Endodermal cell (in vitro differentiated cells): ENCODE measurements around the gene SORCS1. TPM values are rescaled to one million over a fixed set of nuclear protein-coding genes. Genes with fewer than 3 reads are reported as not detected.

Experiments
- DNase-seq: peaks from one replicate; pipeline ENCODE4 v3.0.0-alpha.2; 2017
- H3K27ac ChIP-seq: 2 replicates; pipeline ENCODE4 v1.5.1; 2013; ENCODE audit warnings: mild to moderate bottlenecking, low read depth, low read length, moderate library complexity
- H3K27me3 ChIP-seq: 2 replicates; pipeline ENCODE4 v1.6.1; 2013; ENCODE audit warnings: mild to moderate bottlenecking, low read length, moderate library complexity; ENCODE audit not compliant: insufficient read depth, control insufficient read depth, poor library complexity, severe bottlenecking
- H3K36me3 ChIP-seq: 2 replicates; pipeline ENCODE4 v1.7.0; 2013; ENCODE audit warnings: mild to moderate bottlenecking, low read length, moderate library complexity; ENCODE audit not compliant: control insufficient read depth, insufficient read depth
- H3K4me1 ChIP-seq: one replicate; pipeline ENCODE4 v1.7.0; 2013; ENCODE audit warnings: low read length; ENCODE audit not compliant: control insufficient read depth, insufficient read depth
- H3K4me3 ChIP-seq: 2 replicates; pipeline ENCODE4 v1.5.1; 2013; ENCODE audit warnings: mild to moderate bottlenecking, low read length, moderate library complexity
- H3K9ac ChIP-seq: 2 replicates; pipeline ENCODE4 v1.6.1; 2013; ENCODE audit warnings: mild to moderate bottlenecking, low read length, moderate library complexity; ENCODE audit not compliant: poor library complexity, severe bottlenecking; ENCODE audit errors: extremely low read depth
- H3K9me3 ChIP-seq: 2 replicates; pipeline ENCODE4 v1.6.1; 2013; ENCODE audit warnings: mild to moderate bottlenecking, low read length, moderate library complexity; ENCODE audit not compliant: control insufficient read depth
- H3K27ac Mint-ChIP-seq: 2 replicates; pipeline ENCODE4 v1.8.0; 2020; ENCODE audit warnings: mixed read lengths
- H3K27me3 Mint-ChIP-seq: 2 replicates; pipeline ENCODE4 v1.8.0; 2021; ENCODE audit warnings: mild to moderate bottlenecking, mixed read lengths; ENCODE audit not compliant: insufficient read depth
- H3K36me3 Mint-ChIP-seq: 2 replicates; pipeline ENCODE4 v1.8.0; 2020; ENCODE audit warnings: low read depth, mixed read lengths
- H3K4me1 Mint-ChIP-seq: 2 replicates; pipeline ENCODE4 v1.8.0; 2020; ENCODE audit warnings: mixed read lengths
- H3K4me3 Mint-ChIP-seq: 2 replicates; pipeline ENCODE4 v1.8.0; 2020; ENCODE audit warnings: mild to moderate bottlenecking, moderate library complexity, mixed read lengths
- H3K9me3 Mint-ChIP-seq: 2 replicates; pipeline ENCODE4 v1.8.0; 2020; ENCODE audit warnings: mild to moderate bottlenecking, mixed read lengths
- WGBS, 2 experiments: methylation state at CpG; one replicate each; pipeline versions ENCODE4 v1.1.5 to v1.1.7; 2013; ENCODE audit warnings: missing lambda C conversion rate in 2 of 2, mixed read lengths in 1 of 2; ENCODE audit not compliant: insufficient coverage in 1 of 2, insufficient read length in 1 of 2; 5-methylcytosine and 5-hydroxymethylcytosine counted together
- total RNA-seq, 2 donors: library from RNA; stranded (reverse); fragmentation: NEBNext Ultra II Directional in 1 of 2; extraction: Animal tissue kit (Norgen Biotek cat#: 25700) in 1 of 2; gene quantifications; 2 replicates in 1 of 2; 3 replicates in 1 of 2; pipeline ENCODE4 v1.2.1, GENCODE V29; 2021
- TF ChIP-seq, protein P1 (sequence below): fragments of 200-600 bp; sonication (generic); conservative IDR thresholded peaks from 2 replicates; pipeline ENCODE4 v1.5.0; 2021; ENCODE audit warnings: antibody characterized with exemption, mild to moderate bottlenecking

The SORCS1 gene
- total RNA-seq, 2 donors from 2014 or later = 57.4 to 79.6 TPM

DNA sequence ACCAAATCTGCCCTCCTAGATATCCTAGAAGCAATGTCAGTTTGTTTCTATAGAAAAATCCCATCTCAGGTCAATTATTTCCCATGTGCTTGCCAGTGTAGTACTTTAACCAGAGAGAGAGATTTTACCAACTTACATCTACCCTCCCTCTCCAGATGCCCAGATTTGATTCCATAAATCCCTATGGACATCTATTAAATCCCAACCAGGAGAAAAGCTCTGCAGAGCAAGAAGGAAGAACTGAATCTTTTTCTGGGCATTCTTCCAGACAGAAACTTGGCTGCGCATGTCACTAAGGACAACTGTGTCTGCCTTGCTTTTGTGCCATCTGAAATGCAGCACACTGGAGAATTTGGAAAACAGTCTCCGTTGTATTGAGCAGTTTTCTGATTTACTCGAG, 597.6 kb downstream of the SORCS1 start:
- no peaks in the 10 kb centered on the region for H3K36me3 Mint-ChIP-seq
- DNase-seq = no peak
- Histone ChIP-seq H3K9me3 (no peaks in the 10 kb centered on the region), H3K4me3 (no peak overlapping the region), H3K27me3 (no peaks in the 10 kb centered on the region), H3K36me3 (no peaks in the 10 kb centered on the region), H3K9ac (no peak overlapping the region), H3K27ac (no peak overlapping the region), H3K4me1 (no peaks in the 10 kb centered on the region)
- no peak overlapping the region for H3K4me3 Mint-ChIP-seq
- peaks cover 9% of the 10 kb centered on the region for H3K4me1 Mint-ChIP-seq
- no peaks in the 10 kb centered on the region for H3K9me3 Mint-ChIP-seq
- TF ChIP-seq, protein P1, sequence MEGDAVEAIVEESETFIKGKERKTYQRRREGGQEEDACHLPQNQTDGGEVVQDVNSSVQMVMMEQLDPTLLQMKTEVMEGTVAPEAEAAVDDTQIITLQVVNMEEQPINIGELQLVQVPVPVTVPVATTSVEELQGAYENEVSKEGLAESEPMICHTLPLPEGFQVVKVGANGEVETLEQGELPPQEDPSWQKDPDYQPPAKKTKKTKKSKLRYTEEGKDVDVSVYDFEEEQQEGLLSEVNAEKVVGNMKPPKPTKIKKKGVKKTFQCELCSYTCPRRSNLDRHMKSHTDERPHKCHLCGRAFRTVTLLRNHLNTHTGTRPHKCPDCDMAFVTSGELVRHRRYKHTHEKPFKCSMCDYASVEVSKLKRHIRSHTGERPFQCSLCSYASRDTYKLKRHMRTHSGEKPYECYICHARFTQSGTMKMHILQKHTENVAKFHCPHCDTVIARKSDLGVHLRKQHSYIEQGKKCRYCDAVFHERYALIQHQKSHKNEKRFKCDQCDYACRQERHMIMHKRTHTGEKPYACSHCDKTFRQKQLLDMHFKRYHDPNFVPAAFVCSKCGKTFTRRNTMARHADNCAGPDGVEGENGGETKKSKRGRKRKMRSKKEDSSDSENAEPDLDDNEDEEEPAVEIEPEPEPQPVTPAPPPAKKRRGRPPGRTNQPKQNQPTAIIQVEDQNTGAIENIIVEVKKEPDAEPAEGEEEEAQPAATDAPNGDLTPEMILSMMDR = no peak
- no peak overlapping the region for H3K27ac Mint-ChIP-seq
- WGBS, 2 experiments = 93 to 96% methylated on average over 3 of the region's 3 CpGs
- H3K27me3 Mint-ChIP-seq = peaks cover 13% of the 10 kb centered on the region

DNA sequence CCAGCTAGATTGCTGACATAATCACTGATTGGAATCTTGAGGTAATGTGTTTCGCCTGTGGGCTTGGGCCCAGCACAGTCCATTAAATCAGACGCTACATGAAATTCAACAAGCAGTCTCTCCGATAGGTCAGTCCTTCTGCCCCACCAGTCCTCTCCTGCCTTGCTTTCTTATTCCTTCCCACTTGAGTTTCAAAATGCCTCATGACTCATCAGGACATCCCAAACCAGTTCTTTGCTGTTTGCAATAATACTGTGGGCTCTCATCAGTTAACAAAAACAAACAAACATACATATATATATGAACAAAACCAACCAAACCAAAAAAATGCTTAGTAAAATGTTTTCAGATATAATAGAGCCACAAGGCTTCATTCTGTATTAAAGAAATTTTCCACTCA, 599.0 kb downstream of the SORCS1 start:
- TF ChIP-seq, protein P1 = no peak
- Histone ChIP-seq H3K27me3 (no peaks in the 10 kb centered on the region), H3K4me1 (no peaks in the 10 kb centered on the region), H3K9me3 (no peaks in the 10 kb centered on the region), H3K27ac (no peak overlapping the region), H3K4me3 (no peak overlapping the region), H3K9ac (no peak overlapping the region), H3K36me3 (no peaks in the 10 kb centered on the region)
- WGBS, 2 experiments = 93% methylated on average over 3 of the region's 3 CpGs
- Mint-ChIP-seq H3K27me3 (peaks cover 13% of the 10 kb centered on the region), H3K4me1 (peaks cover 4% of the 10 kb centered on the region), H3K27ac (no peak overlapping the region), H3K4me3 (no peak overlapping the region), H3K36me3 (no peaks in the 10 kb centered on the region), H3K9me3 (no peaks in the 10 kb centered on the region)
- DNase-seq = no peak

DNA sequence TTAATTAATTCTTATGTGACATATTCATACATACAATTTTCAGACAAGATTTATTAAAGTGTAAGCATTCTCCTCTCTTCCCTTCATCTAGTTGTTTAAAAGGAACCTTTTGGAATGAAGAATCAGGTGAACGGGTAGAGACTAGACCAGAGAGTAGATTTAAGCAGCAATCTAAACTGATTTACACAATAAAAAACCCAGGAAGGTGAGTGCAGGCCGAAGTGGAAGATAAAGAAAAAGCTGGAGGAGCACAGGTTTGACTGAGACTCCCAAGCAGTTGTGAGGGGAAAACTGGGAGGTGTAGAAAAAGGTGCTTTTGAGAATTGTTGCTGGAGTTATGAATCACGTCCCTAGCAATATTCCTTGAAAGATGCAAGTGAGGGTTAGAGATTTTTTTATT, 601.1 kb downstream of the SORCS1 start:
- no peaks in the 10 kb centered on the region for H3K9me3 ChIP-seq
- Mint-ChIP-seq H3K36me3 (no peaks in the 10 kb centered on the region), H3K4me3 (no peak overlapping the region), H3K27ac (no peak overlapping the region), H3K9me3 (no peaks in the 10 kb centered on the region), H3K27me3 (peaks cover 13% of the 10 kb centered on the region), H3K4me1 (peaks cover 1% of the 10 kb centered on the region)
- H3K27me3 ChIP-seq = no peaks in the 10 kb centered on the region
- H3K27ac ChIP-seq = no peak overlapping the region
- no peak overlapping the region for H3K9ac ChIP-seq
- no peak overlapping the region for H3K4me3 ChIP-seq
- DNase-seq = no peak
- no peaks in the 10 kb centered on the region for H3K36me3 ChIP-seq
- TF ChIP-seq, protein P1 = no peak
- 64 to 82% methylated on average over 2 of the region's 3 CpGs for WGBS, 2 experiments
- no peaks in the 10 kb centered on the region for H3K4me1 ChIP-seq
